M059J (cell line): ENCODE measurements around the gene TREM1. TPM values are rescaled to one million over a fixed set of nuclear protein-coding genes. Genes with fewer than 3 reads are reported as not detected.

Source experiments
- total RNA-seq: library from RNA; depleted of rRNA; stranded (reverse); fragments of >200 nt; shearing (Covaris generic); gene quantifications from 2 replicates; pipeline ENCODE4 v1.2.3, GENCODE V29; 2014; rRNA removed

TREM1 gene
- total RNA-seq, 1 experiment from 2014 or later = not detected

Other genes starting within 250 kb of the TREM1 start
- gene UNC5CL, start 247.5 kb downstream of the TREM1 start, total RNA-seq = 0.02 and 0.20 TPM in 2 replicates
- gene TSPO2, start 244.2 kb downstream of the TREM1 start, total RNA-seq = not detected in 2 replicates
- gene APOBEC2, start 233.5 kb downstream of the TREM1 start, total RNA-seq = not detected in 2 replicates
- 17.7 and 23.0 TPM in 2 replicates for gene OARD1, start 214.3 kb downstream of the TREM1 start, total RNA-seq
- gene NFYA, start 213.7 kb downstream of the TREM1 start, total RNA-seq = 9.4 and 19.2 TPM in 2 replicates
- gene TREML1, start 132.3 kb downstream of the TREM1 start, total RNA-seq = not detected in 2 replicates
- not detected in 2 replicates for gene TREM2, start 123.6 kb downstream of the TREM1 start, total RNA-seq
- gene TREML2, start 85.5 kb downstream of the TREM1 start, total RNA-seq = not detected in 2 replicates
- not detected in 2 replicates for gene TREML4, start 58.3 kb downstream of the TREM1 start, total RNA-seq
- not detected in 2 replicates for gene NCR2, start 48.9 kb upstream of the TREM1 start, total RNA-seq